ENCODE results near the gene PCNX3.

PCNX3 gene

DNA sequence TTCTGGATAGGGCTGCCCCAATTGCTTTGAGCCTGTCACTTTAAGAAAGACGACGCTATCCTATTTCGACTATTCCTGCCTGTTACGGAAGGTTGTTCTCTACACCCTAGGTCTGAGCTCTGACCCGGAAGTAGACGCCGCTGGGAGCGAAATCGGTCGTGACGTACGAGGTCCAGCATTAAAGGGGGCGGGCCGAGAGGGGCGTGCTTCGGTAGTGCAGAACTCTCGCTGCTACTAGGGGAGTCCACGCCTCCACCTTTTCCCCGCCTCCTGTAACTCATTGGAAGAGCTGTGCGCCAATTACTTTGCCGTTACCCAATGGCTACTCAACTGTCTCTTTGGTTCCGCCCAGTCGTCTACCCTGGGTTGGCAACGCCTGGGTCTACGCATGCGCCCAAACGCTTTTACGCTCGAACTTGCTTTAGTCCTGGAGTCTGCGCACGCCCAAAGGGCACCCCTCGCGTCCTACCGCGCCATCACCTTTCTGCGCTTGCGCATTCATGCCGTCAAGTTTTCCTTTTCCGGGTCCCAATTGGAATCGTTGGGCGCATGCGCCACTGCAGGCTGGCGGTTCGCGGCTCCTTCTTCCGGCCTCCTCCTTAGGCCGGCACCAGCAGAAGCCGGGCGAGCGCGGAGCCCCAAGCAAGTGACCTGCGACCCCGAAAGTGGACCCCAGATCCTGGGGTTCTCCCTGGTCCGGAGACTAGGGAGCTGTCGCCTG is at the start of gene PCNX3:
TSS of gene PCNX3 (plus strand) at position 548 of the 721 bp plus-strand sequence. CDS start 536 bp downstream, outside the sequence.
- H3K4me3 ChIP-seq (ENCODE audit: low read length), result peak within 1 kb of the TSS; percentile 90
- WGBS (ENCODE audit: insufficient coverage, insufficient read length), result no CpG with 5 or more reads among the region's 55 CpGs
- peak; percentile 100 for DNase-seq (ENCODE audit: low read depth, low spot score)
- H3K4me1 ChIP-seq (ENCODE audit: control insufficient read depth, insufficient read depth, low read length), result peaks cover 4% of the 10 kb centered on the region; the same call in 1 of the 2 replicates
- H3K36me3 ChIP-seq (ENCODE audit: control insufficient read depth, insufficient read depth, low read length), result peaks cover 31% of the 10 kb centered on the region
- H3K9me3 ChIP-seq (ENCODE audit: control insufficient read depth, insufficient read depth, low read length), result no peaks in the 10 kb centered on the region
- no peaks in the 10 kb centered on the region for H3K27me3 ChIP-seq (ENCODE audit: control insufficient read depth, insufficient read depth, low read length)
- no peak within 1 kb of the TSS for H3K27ac ChIP-seq (ENCODE audit: low read length)

DNA sequence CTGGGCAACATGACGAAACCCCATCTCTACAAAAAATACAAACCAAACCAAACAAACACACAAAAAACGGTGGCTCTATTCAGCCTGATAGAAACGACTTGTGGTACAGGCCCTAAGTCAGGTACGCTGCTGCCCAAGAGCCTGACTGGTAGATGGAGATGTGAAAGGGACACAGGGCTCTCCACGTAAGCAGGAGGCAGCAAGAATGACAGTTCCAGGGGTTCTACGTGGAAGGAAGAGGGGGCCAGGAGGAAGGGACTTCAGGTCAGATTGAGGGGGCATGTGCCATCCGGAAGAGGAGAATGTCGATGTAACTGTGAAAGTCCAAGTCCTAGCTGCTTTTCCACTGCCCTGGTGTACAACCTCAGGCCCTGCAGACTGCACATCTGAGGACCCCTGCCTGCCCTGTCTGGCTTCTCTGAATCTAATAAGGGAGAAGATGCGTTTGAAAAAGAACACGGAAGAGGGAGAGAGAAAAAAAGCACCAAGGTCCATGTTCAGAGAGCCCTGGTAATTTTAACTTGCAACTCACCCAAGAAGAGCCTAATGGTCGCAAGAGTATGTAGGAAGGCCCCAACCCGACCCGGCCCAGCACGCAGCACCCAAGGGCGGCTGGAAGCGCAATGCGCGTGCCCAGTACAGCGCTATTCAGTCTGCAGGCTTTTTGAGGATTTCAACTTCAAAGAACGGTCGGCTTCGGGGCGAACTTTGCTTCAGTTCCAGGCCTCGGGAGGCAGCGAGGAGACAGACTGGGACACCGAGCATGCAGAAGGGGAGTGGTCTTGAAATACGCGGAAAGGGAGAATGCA is 46.2 kb upstream of the PCNX3 start:
- no peaks in the 10 kb centered on the region for H3K9me3 ChIP-seq (ENCODE audit: control insufficient read depth, insufficient read depth, low read length)
- H3K4me3 ChIP-seq (ENCODE audit: low read length), result peak overlapping the region; percentile 94
- peak overlapping the region; percentile 8 for H3K27ac ChIP-seq (ENCODE audit: low read length)
- H3K4me1 ChIP-seq (ENCODE audit: control insufficient read depth, insufficient read depth, low read length), result peaks cover 9% of the 10 kb centered on the region
- DNase-seq (ENCODE audit: low read depth, low spot score), result no peak
- H3K27me3 ChIP-seq (ENCODE audit: control insufficient read depth, insufficient read depth, low read length), result no peaks in the 10 kb centered on the region
- no peaks in the 10 kb centered on the region for H3K36me3 ChIP-seq (ENCODE audit: control insufficient read depth, insufficient read depth, low read length)
- no CpG with 5 or more reads among the region's 28 CpGs for WGBS (ENCODE audit: insufficient coverage, insufficient read length)

DNA sequence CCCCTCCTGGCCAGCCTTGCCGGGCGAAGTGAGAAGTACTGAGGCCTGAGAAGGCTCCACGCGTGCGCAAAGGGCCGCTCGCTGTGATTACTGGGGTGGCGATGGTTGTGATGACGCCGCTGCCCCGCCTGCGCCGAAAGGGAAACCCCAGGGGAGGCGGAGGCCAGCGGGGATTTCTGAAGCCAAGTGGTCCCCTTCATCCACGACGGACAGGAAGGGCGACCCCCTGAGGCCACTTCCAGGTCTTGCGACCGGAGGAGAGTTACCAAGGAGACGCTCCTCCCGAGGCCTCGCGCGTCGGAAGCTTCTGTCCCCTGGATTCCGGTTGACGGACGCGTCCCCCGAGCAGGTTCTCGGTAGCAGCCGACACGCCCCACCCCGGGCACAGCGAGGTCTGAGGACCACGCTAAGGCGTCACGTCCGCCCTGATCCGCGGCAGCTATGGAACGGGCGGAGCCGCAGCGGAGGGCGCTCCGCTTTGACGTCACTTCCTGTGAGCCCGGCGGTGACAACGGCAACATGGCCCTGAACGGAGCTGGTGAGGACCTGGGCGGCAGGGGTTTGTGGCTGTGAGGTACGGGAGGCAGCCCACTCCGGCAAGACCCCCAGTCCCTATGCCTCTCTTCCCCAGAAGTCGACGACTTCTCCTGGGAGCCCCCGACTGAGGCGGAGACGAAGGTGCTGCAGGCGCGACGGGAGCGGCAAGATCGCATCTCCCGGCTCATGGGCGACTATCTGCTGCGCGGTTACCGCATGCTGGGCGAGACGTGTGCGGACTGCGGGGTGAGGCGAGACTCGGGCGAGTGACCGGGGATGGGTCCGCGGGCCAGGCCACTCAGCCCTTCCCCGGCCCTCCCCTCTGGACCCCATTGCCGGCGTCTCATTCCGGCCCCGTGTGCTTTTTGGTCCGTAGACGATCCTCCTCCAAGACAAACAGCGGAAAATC is 45.3 kb upstream of the PCNX3 start, which contains the start of gene ZNRD2:
TSS of gene ZNRD2 (plus strand) at position 505 of the 946 bp plus-strand sequence. CDS start at position 520, 15 bp downstream.
- H3K9me3 ChIP-seq (ENCODE audit: control insufficient read depth, insufficient read depth, low read length), result no peaks in the 10 kb centered on the region
- DNase-seq (ENCODE audit: low read depth, low spot score), result no peak
- H3K27me3 ChIP-seq (ENCODE audit: control insufficient read depth, insufficient read depth, low read length), result peaks cover 3% of the 10 kb centered on the region; the same call in 1 of the 2 replicates
- H3K27ac ChIP-seq (ENCODE audit: low read length), result peak within 1 kb of the TSS; percentile 8
- no peaks in the 10 kb centered on the region for H3K36me3 ChIP-seq (ENCODE audit: control insufficient read depth, insufficient read depth, low read length)
- H3K4me1 ChIP-seq (ENCODE audit: control insufficient read depth, insufficient read depth, low read length), result peaks cover 11% of the 10 kb centered on the region
- H3K4me3 ChIP-seq (ENCODE audit: low read length), result peak within 1 kb of the TSS; percentile 94
- WGBS (ENCODE audit: insufficient coverage, insufficient read length), result no CpG with 5 or more reads among the region's 89 CpGs

DNA sequence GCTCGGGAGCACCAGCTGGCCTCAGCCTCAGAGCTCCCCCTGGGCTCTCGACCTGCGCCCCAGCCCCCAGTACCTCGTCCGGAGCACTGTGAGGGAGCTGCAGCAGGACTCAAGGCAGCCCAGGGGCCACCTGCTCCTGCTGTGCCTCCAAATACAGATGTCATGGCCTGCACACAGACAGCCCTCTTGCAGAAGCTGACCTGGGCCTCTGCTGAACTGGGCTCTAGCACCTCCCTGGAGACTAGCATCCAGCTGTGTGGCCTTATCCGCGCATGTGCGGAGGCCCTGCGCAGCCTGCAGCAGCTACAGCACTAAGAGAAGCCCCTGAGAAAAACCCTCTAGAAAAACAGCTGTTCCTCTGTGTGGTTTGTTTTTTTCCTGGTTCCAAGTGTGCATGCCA is 44.2 kb upstream of the PCNX3 start:
- no CpG with 5 or more reads among the region's 9 CpGs for WGBS (ENCODE audit: insufficient coverage, insufficient read length)
- H3K4me3 ChIP-seq (ENCODE audit: low read length), result no peak overlapping the region
- H3K27ac ChIP-seq (ENCODE audit: low read length), result no peak overlapping the region
- H3K4me1 ChIP-seq (ENCODE audit: control insufficient read depth, insufficient read depth, low read length), result peaks cover 13% of the 10 kb centered on the region
- H3K27me3 ChIP-seq (ENCODE audit: control insufficient read depth, insufficient read depth, low read length), result peaks cover 7% of the 10 kb centered on the region
- H3K36me3 ChIP-seq (ENCODE audit: control insufficient read depth, insufficient read depth, low read length), result no peaks in the 10 kb centered on the region
- no peak for DNase-seq (ENCODE audit: low read depth, low spot score)
- no peaks in the 10 kb centered on the region for H3K9me3 ChIP-seq (ENCODE audit: control insufficient read depth, insufficient read depth, low read length)

DNA sequence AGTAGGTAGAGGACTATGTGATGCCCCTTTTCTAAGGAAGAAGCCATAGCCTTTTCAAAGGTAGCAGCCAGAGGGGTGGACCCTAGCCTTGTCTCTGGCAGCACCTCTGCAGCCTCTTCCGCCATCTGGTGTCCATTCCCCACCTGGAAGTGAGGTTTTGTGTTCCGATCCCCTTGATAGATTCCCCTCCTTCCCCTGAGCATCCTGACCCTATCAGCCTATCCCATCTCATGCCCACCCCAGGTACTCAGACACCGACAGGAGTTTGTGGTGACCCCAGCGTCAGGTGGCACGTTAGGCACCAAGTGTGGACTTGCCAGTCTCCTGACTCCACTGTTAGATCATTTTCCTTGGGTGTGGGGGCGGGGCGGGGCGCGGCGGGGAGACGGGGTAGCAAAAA is 43.6 kb upstream of the PCNX3 start:
- H3K4me1 ChIP-seq (ENCODE audit: control insufficient read depth, insufficient read depth, low read length), result peaks cover 13% of the 10 kb centered on the region
- DNase-seq (ENCODE audit: low read depth, low spot score), result no peak
- no peak overlapping the region for H3K27ac ChIP-seq (ENCODE audit: low read length)
- no peaks in the 10 kb centered on the region for H3K36me3 ChIP-seq (ENCODE audit: control insufficient read depth, insufficient read depth, low read length)
- no CpG with 5 or more reads among the region's 11 CpGs for WGBS (ENCODE audit: insufficient coverage, insufficient read length)
- peaks cover 7% of the 10 kb centered on the region for H3K27me3 ChIP-seq (ENCODE audit: control insufficient read depth, insufficient read depth, low read length)
- peak overlapping the region; percentile 42; the same call in 1 of the 2 replicates for H3K4me3 ChIP-seq (ENCODE audit: low read length)
- H3K9me3 ChIP-seq (ENCODE audit: control insufficient read depth, insufficient read depth, low read length), result no peaks in the 10 kb centered on the region

DNA sequence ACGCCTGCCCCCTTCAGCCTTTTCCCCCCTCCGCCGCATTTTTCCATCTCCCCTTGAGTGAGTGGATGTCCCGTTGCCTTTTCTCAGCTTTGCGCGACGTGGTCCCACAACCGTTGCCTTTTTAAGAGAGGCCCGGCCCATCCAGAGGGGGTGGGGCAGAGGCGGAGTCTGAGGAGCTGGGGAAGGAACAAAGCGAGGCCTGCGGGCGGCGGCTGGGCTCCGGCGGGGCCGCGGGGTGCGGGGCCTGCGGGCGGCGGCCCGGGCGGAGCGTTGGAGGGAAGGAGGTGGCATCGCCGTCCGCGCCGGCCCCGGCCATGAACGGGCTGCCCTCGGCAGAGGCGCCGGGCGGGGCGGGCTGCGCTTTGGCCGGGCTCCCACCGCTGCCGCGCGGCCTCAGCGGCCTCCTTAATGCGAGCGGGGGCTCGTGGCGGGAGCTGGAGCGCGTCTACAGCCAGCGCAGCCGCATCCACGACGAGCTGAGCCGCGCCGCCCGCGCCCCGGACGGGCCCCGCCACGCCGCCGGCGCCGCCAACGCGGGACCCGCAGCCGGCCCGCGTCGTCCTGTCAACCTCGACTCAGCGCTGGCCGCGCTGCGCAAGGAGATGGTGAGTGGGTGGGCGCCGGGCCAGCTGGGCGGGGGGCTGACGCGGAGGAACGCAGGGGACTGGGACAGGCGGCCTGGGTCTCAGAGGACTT is 43.1 kb upstream of the PCNX3 start, which contains the start of gene FAM89B:
TSS of gene FAM89B (plus strand) at position 183 of the 696 bp plus-strand sequence. CDS start at position 315, 132 bp downstream.
- no peak for DNase-seq (ENCODE audit: low read depth, low spot score)
- Histone ChIP-seq H3K4me3 (ENCODE audit: low read length) (peak within 1 kb of the TSS; percentile 42), H3K9me3 (ENCODE audit: control insufficient read depth, insufficient read depth, low read length) (no peaks in the 10 kb centered on the region), H3K36me3 (ENCODE audit: control insufficient read depth, insufficient read depth, low read length) (no peaks in the 10 kb centered on the region), H3K4me1 (ENCODE audit: control insufficient read depth, insufficient read depth, low read length) (peaks cover 15% of the 10 kb centered on the region), H3K27me3 (ENCODE audit: control insufficient read depth, insufficient read depth, low read length) (peaks cover 7% of the 10 kb centered on the region), H3K27ac (ENCODE audit: low read length) (no peak within 1 kb of the TSS)
- no CpG with 5 or more reads among the region's 86 CpGs for WGBS (ENCODE audit: insufficient coverage, insufficient read length)

DNA sequence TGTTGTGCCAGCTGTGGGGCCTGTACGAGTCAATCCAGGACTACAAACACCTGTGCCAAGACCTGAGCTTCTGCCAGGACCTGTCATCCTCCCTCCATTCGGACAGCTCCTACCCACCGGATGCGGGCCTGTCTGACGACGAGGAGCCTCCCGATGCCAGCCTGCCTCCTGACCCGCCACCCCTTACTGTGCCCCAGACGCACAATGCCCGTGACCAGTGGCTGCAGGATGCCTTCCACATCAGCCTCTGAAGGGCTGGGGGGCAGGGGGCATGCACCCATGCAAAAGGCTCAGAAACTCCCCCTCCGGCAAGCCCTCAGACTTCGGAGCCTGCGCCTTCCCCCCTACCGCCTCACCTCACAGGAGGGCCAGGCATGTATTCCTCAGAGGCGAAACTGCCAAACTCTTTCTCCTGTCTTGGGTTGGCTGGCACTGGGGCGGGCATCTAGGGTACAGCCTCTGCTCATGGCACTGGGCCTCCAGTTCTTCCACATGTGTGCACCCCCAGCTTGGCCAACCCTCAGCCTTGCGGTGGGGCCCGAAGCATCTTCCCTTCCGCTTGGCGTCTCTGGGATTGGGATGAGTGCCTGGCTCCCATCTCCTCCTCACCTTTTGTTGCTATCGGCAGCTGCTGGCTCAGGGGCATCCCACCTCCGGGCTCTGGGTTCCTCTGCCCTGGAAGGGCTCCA is 42.0 kb upstream of the PCNX3 start:
- no peak overlapping the region for H3K27ac ChIP-seq (ENCODE audit: low read length)
- DNase-seq (ENCODE audit: low read depth, low spot score), result no peak
- no peak overlapping the region for H3K4me3 ChIP-seq (ENCODE audit: low read length)
- H3K4me1 ChIP-seq (ENCODE audit: control insufficient read depth, insufficient read depth, low read length), result peaks cover 15% of the 10 kb centered on the region
- no peaks in the 10 kb centered on the region for H3K36me3 ChIP-seq (ENCODE audit: control insufficient read depth, insufficient read depth, low read length)
- no CpG with 5 or more reads among the region's 22 CpGs for WGBS (ENCODE audit: insufficient coverage, insufficient read length)
- peaks cover 7% of the 10 kb centered on the region for H3K27me3 ChIP-seq (ENCODE audit: control insufficient read depth, insufficient read depth, low read length)
- no peaks in the 10 kb centered on the region for H3K9me3 ChIP-seq (ENCODE audit: control insufficient read depth, insufficient read depth, low read length)

DNA sequence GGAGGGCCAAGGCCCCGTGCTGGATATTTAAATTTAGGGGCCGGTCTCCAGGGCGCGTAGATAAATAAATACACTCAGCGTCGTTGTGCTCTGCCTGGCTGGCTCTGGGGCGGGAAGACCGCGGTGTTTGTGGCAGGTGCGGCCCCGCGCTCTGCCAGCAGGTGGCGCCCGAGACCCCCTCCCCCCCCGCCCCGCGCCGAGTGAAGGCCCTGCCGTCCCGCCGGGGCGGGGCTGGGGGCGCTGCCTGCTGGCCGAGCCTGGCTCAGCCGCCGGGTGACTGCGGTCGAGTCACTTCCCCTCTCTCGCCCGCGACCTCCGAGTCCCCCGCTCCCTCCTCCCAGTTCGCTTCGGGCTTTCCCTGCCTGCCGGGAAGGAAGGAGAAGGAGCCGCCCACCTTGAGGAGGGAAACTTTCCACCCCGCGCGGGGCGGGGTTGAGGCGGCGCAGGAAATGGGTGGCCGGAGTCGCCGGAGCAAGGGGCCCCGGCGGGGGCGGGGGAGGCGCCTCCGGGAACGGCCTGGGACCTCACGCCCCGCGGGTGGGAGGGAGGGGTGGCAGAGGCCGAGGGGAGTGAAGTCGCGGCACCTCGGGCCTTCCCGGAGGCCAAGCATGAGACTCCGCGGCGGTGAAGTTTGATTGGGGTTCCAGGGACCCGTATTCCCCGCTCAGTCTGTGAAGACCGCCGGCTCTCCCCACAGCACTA is 41.3 kb upstream of the PCNX3 start:
- H3K4me1 ChIP-seq (ENCODE audit: control insufficient read depth, insufficient read depth, low read length), result peaks cover 13% of the 10 kb centered on the region
- H3K36me3 ChIP-seq (ENCODE audit: control insufficient read depth, insufficient read depth, low read length), result no peaks in the 10 kb centered on the region
- H3K27me3 ChIP-seq (ENCODE audit: control insufficient read depth, insufficient read depth, low read length), result peaks cover 7% of the 10 kb centered on the region
- no peaks in the 10 kb centered on the region for H3K9me3 ChIP-seq (ENCODE audit: control insufficient read depth, insufficient read depth, low read length)
- WGBS (ENCODE audit: insufficient coverage, insufficient read length), result no CpG with 5 or more reads among the region's 67 CpGs
- no peak for DNase-seq (ENCODE audit: low read depth, low spot score)
- H3K4me3 ChIP-seq (ENCODE audit: low read length), result peak overlapping the region; percentile 43; the same call in 1 of the 2 replicates
- H3K27ac ChIP-seq (ENCODE audit: low read length), result no peak overlapping the region
